Stimulated activated naive CD8-positive, alpha-beta T cell treated with anti-CD3 and anti-CD28 coated beads, Interleukin-15, Interleukin-2, amounts not matched to agents 100 U/mL and 50 U/mL, for 24 hours (primary cell): ENCODE results near the gene IZUMO1.
"Not testable (repeated sequence)": the region's sequence is repeated elsewhere in the genome, so short reads cannot be mapped to it uniquely, and the experiment has no call there.

ENCODE experiments used
- ATAC-seq: fragments of 150-1000 bp; cut with Tn5 transposase; one replicate; pipeline ENCODE4 v1.10.0; 2021
- DNase-seq: peaks from one replicate; pipeline ENCODE4 v3.0.0; 2021

IZUMO1 gene

GRCh38 chr19:48737360-48737998 lies 9.2 kb downstream of the IZUMO1 start:
- DNase-seq: no peak
- no peak for ATAC-seq

- ATAC-seq (no peak), DNase-seq (no peak)
Observed at GRCh38 chr19:48735031-48735615, 11.6 kb downstream of the IZUMO1 start.

- no peak for ATAC-seq
- DNase-seq: no peak
Observed at GRCh38 chr19:48734625-48735024, 12.1 kb downstream of the IZUMO1 start.

- no peak for DNase-seq
- no peak for ATAC-seq
Observed at GRCh38 chr19:48731452-48731851, 15.3 kb downstream of the IZUMO1 start.

- DNase-seq (no peak), ATAC-seq (no peak)
Observed at GRCh38 chr19:48728911-48729664, 17.6 kb downstream of the IZUMO1 start.

GRCh38 chr19:48726556-48726955 lies 20.2 kb downstream of the IZUMO1 start:
- ATAC-seq: peak; percentile 33
- DNase-seq: no peak

GRCh38 chr19:48724796-48725753 lies 21.6 kb downstream of the IZUMO1 start:
- DNase-seq: no peak

GRCh38 chr19:48722196-48722708 lies 24.5 kb downstream of the IZUMO1 start:
- no peak for ATAC-seq
- no peak for DNase-seq

More at GRCh38 chr19:48724796-48725753, 21.6 kb downstream of the IZUMO1 start:
- ATAC-seq: peak; percentile 50

- DNase-seq (peak; percentile 93), ATAC-seq (peak; percentile 94)
Observed at GRCh38 chr19:48720613-48721296, 26.0 kb downstream of the IZUMO1 start.

GRCh38 chr19:48720251-48720612 lies 26.5 kb downstream of the IZUMO1 start:
- DNase-seq (no peak), ATAC-seq (peak; percentile 2)

GRCh38 chr19:48719263-48720171 lies 27.2 kb downstream of the IZUMO1 start, which contains the start of gene MAMSTR:
Gene MAMSTR, minus strand, starts transcription at chr19:48719725. Its CDS starts 694 bp downstream, at chr19:48719031.
- DNase-seq (no peak), ATAC-seq (no peak)

- DNase-seq (no peak), ATAC-seq (no peak)
Observed at GRCh38 chr19:48718711-48719231, 27.9 kb downstream of the IZUMO1 start.

- not testable (repeated sequence) for DNase-seq, ATAC-seq
Observed at GRCh38 chr19:48718106-48718505, 28.6 kb downstream of the IZUMO1 start.

GRCh38 chr19:48716562-48717291 lies 30.0 kb downstream of the IZUMO1 start:
- no peak for DNase-seq
- no peak for ATAC-seq

GRCh38 chr19:48715681-48716171 lies 31.0 kb downstream of the IZUMO1 start:
- no peak for DNase-seq
- no peak for ATAC-seq

GRCh38 chr19:48714759-48715675 lies 31.7 kb downstream of the IZUMO1 start:
- DNase-seq (no peak), ATAC-seq (no peak)

- ATAC-seq (peak; percentile 93), DNase-seq (peak; percentile 98)
Observed at GRCh38 chr19:48713864-48714755, 32.6 kb downstream of the IZUMO1 start.
